Iris pigment epithelial cell (primary cell): ENCODE data around the gene SIDT1.

ENCODE experiments used
- DNase-seq: peaks from one replicate; pipeline ENCODE4 v3.0.0-alpha.2; 2011; ENCODE audit warnings: low read depth

SIDT1 gene

DNA sequence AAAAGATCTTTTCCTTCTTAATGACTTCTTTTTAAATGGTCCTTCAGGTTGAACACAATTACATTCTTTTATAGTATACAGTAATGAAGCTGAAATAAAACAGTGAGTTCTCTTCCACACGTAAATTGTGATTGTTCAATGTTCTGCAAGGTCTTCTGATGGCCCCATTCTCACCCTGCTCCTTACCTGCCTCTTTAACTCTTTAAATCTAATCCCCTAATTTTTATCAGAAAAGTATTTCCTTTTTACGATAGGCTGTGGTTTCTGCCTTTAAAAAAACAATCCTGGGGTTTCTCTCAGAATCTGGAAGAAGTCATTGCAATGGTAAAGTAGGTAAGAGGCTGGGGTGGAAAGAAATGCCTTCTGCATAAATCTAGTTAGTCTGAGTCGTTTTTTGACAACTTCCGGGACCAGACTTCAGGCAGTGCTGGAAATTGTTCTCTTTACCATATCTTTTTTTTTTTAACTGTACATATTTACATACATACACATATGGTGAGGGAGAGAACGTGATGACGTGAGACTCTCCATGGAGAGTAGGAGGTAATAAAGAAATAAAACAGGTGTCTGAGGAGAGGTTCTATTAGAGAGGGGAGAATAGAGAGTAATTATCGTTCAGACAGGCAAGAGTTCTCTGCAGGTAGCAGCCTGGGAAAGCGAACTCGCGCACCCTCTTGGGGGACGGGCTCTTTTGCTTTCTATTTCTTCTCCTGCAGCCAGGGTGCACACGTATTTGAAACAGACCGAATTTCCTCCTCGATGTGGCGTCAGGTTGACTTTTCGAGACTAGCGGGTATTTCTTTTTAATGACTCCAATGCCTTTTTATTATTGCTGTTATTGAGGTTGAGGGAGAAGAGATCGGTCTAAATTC, at the start of gene SIDT1:
TSS of gene SIDT1 (plus strand) at position 730 of the 872 bp plus-strand sequence. CDS start 467 bp downstream, outside the sequence.
- DNase-seq = peak; percentile 20

GRCh38 chr3:113485161-113485609, 47.2 kb upstream of the SIDT1 start:
- DNase-seq = no peak

DNA sequence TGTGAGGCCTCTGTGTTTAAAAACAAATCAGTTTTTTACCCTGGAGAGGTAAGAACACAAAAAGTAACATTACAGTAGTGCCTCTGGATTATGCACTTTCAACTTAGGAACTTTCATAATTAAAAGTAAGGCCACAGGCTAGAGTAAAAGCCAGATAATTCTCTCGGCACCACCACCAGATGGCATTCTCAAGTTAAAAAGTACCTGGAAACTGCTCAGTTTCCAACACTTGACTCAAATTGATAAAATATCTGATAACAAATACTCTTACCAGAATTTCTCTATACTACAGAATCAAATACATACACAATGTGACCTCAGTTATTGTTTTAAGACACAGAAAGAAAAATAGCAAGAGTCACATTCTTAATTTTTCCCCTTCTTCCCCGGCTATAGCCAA, 37.3 kb upstream of the SIDT1 start:
- DNase-seq = peak; percentile 26

- peak; percentile 57 for DNase-seq
Observed at GRCh38 chr3:113496924-113497323, 35.4 kb upstream of the SIDT1 start.

- peak; percentile 95 for DNase-seq
Observed at GRCh38 chr3:113498221-113499005, 33.9 kb upstream of the SIDT1 start.

- DNase-seq = peak; percentile 47
Observed at GRCh38 chr3:113499081-113499480, 33.3 kb upstream of the SIDT1 start.

DNA sequence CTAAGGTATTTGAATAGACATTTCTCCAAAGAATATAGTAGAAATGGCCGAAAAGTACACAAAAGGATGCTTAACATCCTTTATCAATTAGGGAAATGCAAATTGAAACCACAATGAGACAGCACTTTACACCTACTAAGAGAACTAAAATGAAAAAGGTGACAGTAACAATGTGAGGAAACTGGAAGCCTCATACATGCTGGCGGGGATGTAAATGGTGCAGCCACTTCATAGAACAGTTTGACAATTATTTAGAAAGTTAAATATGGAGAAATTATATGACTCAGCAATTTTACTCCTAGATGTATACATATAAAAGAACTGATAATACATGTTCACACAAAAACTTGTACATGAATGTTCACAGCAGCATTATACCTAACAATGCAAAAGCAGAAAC, 30.8 kb upstream of the SIDT1 start:
- no peak for DNase-seq

GRCh38 chr3:113505867-113506266, 26.5 kb upstream of the SIDT1 start:
- no peak for DNase-seq

DNA sequence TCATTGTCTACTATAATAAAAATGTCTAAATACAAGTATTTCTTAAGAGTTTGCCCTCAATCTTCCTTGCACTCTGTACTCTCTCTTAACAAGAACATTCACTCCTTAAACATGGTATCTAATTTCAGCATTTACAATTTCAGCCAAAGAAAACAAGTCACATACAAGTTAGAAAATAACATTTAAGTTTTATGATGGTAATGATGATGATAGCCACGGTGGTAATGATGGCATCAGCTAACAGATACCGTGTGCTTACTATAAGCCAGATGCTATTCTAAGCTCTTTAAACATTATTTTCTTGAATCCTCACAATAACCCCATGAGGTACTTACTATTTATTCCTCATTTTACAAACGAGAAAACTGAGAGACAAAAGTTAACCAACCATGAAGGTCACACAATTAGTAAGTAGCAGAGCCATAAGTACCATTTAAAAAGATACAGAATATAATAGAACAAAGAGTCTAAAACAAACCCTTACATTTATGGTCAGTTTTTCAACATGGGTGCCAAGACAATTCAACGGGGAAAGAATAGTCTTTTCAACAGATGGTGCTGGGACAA, 24.8 kb upstream of the SIDT1 start:
- no peak for DNase-seq

DNA sequence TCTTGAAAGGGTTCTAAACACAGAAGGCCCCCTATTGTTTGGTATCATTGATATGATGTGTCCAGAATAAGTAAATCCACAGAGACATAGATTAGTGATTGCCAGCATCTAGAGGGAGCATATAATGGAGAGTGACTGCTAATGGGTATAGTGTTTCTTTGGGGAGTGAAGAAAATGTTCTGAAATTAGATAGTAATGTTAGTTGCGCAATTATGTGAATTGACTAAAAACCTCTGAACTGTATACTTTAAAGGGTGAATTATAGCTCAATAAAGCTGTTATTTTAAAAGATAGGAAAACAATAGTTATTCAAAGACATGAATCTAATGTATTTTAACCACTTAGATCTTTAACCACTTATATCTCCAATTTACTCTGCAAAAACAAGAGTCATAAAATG, 23.4 kb upstream of the SIDT1 start:
- DNase-seq = no peak

DNA sequence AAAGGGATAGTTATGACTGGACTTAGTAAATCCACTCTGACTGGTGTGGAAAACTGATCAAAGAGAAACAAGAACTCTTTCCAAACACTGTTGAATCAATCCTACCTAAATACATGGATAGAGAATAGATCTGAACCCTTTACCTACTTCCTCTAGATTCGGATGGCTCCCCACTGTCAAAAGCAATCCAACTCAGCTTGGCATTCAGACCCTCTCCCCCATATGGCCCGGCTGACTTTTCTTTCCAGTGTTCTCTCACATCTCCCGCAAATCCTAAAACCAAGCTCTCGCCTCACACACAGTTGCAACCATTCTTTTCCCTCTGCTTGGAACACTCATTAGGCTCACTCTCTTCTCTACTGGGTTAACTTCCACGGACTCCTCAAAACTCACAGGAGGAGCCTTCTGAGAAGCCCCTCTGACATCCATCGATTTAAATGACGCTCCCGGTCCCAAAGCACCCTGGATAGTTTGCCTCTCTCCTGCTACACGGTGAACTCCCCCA, 18.0 kb upstream of the SIDT1 start:
- peak; percentile 24 for DNase-seq

GRCh38 chr3:113516115-113516505, 16.2 kb upstream of the SIDT1 start:
- no peak for DNase-seq

- no peak for DNase-seq
Observed at GRCh38 chr3:113521981-113522380, 10.4 kb upstream of the SIDT1 start.

DNA sequence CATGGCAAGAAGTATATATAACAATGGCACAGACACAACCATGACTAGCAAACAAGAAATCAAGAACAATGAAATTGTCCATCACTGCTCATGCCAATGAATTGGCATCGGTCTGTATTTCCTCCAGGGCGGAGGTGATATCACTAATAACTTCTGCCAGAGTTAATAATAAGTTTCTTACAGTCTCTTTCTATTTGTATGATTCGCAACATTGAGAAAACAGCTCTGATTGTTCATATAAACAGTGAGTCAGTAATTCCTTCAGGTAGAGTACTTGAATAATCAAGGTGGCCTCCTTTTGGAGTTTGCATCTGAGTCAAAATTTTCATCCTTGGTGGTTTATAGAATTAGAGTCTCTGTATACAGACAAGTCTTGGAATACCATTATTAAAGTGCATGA, 9.1 kb upstream of the SIDT1 start:
- DNase-seq = no peak

GRCh38 chr3:113532698-113533533, 561 bp downstream of the SIDT1 start:
- no peak for DNase-seq

DNA sequence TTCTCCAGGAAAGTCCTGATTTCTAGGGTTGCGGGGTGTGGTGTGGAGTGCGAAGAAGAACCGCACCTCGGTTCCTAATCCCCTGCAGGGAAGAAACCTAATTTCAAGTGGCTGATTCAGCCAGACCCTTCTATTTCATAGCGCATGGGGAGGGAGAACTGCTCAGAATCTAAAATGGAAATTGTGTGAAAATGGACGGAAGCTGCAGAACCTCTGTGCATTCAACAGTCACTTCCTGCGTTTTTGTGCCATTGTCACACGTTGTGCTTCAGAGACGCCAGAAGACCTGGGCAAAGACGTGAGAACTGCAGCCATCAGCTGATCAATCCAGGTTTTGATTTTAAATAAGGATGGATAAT, 1.2 kb downstream of the SIDT1 start:
- no peak for DNase-seq

GRCh38 chr3:113534365-113534764, 2.0 kb downstream of the SIDT1 start:
- no peak for DNase-seq

- DNase-seq = no peak
Observed at GRCh38 chr3:113535898-113536297, 3.5 kb downstream of the SIDT1 start.

GRCh38 chr3:113536627-113537101, 4.3 kb downstream of the SIDT1 start:
- peak; percentile 37 for DNase-seq

DNA sequence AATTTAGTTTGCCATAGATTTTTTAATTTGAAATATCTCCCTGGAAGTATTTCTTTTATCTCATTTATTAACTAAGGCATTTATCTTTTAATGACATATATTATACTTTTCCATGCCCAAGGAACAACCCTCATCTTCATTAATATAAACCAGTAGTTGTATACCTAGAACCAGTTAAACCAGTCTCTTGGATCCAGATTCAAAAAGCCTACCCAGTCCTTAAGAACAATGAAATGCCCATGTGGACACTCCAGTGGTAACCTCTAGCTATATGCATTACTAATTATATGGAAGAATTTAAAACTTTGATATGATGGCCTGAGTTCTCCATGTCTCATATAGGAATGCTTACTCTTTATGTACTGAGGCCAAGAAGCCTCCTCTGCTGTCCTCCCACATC, 4.8 kb downstream of the SIDT1 start:
- DNase-seq = no peak

DNA sequence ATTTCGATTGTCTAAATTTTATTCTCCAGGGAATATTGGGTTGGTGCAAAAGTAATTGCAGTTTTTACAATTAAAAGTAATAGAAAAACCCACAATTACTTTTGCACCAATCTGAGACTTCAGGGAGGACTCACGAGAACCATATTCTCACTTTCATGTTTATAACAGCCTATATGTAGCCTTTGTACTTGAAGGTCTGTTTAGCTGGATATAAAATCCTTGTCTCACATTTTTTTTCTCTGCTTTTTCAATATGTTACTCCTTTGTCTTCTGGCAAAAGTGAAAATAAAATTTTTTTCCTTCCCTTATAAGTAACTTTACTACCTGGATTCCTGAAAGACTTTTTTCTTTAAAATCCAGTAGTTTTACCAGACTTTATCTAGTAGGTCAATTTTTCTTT, 9.2 kb downstream of the SIDT1 start:
- no peak for DNase-seq

DNA sequence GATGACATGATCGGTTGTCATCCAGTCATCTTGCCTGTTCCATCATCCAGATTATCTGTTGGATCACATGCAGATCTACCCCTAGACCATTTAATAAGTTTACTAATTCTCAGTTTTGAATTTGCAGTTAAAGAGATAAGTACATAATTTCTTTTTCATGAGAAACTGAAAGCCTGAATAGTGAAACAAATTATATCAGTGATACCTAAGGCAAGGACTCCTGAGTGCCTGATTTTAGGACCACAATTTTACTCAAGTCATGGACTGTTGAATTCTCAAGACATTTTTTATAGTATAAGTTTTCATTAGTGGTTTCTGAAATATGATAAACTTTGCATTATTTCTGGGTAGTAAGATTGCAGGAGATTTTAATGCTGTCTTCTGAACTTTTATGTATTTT, 13.2 kb downstream of the SIDT1 start:
- no peak for DNase-seq
